Mesodermal cell (in vitro differentiated cells): ENCODE results near the gene SORBS2.

ENCODE experiments used
- H3K27ac ChIP-seq: 2 replicates; pipeline ENCODE4 v1.7.0; 2013; ENCODE audit warnings: mild to moderate bottlenecking, low read depth, low read length, moderate library complexity; ENCODE audit not compliant: severe bottlenecking
- H3K36me3 ChIP-seq: 2 replicates; pipeline ENCODE4 v1.7.1; 2013; ENCODE audit warnings: mild to moderate bottlenecking, low read length, moderate library complexity; ENCODE audit not compliant: control insufficient read depth, insufficient read depth
- H3K4me1 ChIP-seq: one replicate; pipeline ENCODE4 v1.7.1; 2013; ENCODE audit warnings: mild to moderate bottlenecking, low read length; ENCODE audit not compliant: insufficient read depth, control insufficient read depth, poor library complexity, severe bottlenecking
- H3K4me3 ChIP-seq: 2 replicates; pipeline ENCODE4 v1.7.0; 2013; ENCODE audit warnings: low read length, control low read depth, mild to moderate bottlenecking; ENCODE audit not compliant: insufficient read depth, poor library complexity, severe bottlenecking; ENCODE audit errors: extremely low read depth
- H3K9me3 ChIP-seq: 2 replicates; pipeline ENCODE4 v1.7.1; 2013; ENCODE audit warnings: mild to moderate bottlenecking, low read length, moderate library complexity; ENCODE audit not compliant: control insufficient read depth
- WGBS, 2 experiments: methylation state at CpG; one replicate each; pipeline ENCODE4 v1.1.5; 2013; ENCODE audit warnings: missing lambda C conversion rate in 2 of 2; ENCODE audit not compliant: insufficient coverage in 2 of 2; 5-methylcytosine and 5-hydroxymethylcytosine counted together

Gene SORBS2

GRCh38 chr4:185602397-185602796 is 209.6 kb downstream of the SORBS2 start:
- Histone ChIP-seq H3K27ac (no peak overlapping the region), H3K4me1 (no peaks in the 10 kb centered on the region), H3K36me3 (no peaks in the 10 kb centered on the region), H3K4me3 (no peak overlapping the region), H3K9me3 (no peaks in the 10 kb centered on the region)
- no CpG with 5 or more reads among the region's 3 CpGs for WGBS, 2 experiments

GRCh38 chr4:185600801-185601434 is 211.1 kb downstream of the SORBS2 start:
- no peaks in the 10 kb centered on the region for H3K36me3 ChIP-seq
- H3K27ac ChIP-seq = no peak overlapping the region
- H3K4me3 ChIP-seq = no peak overlapping the region
- H3K4me1 ChIP-seq = no peaks in the 10 kb centered on the region
- no peaks in the 10 kb centered on the region for H3K9me3 ChIP-seq
- WGBS, 2 experiments = 96% methylated on average over 8 of the region's 9 CpGs

- no peaks in the 10 kb centered on the region for H3K4me1 ChIP-seq
- H3K9me3 ChIP-seq = no peaks in the 10 kb centered on the region
- no peak overlapping the region for H3K4me3 ChIP-seq
- 92 to 93% methylated on average over 11 to 12 of the region's 12 CpGs for WGBS, 2 experiments
- H3K27ac ChIP-seq = no peak overlapping the region
- no peaks in the 10 kb centered on the region for H3K36me3 ChIP-seq
Measured at GRCh38 chr4:185599553-185600243, 212.3 kb downstream of the SORBS2 start.

GRCh38 chr4:185598846-185599552 is 213.0 kb downstream of the SORBS2 start:
- Histone ChIP-seq H3K4me3 (no peak overlapping the region), H3K9me3 (no peaks in the 10 kb centered on the region), H3K27ac (no peak overlapping the region), H3K4me1 (no peaks in the 10 kb centered on the region), H3K36me3 (no peaks in the 10 kb centered on the region)
- WGBS, 2 experiments = 77 to 90% methylated on average over 6 to 7 of the region's 7 CpGs

GRCh38 chr4:185597532-185598188 is 214.3 kb downstream of the SORBS2 start:
- no peak overlapping the region for H3K4me3 ChIP-seq
- 30 to 42% methylated on average over 6 to 8 of the region's 9 CpGs for WGBS, 2 experiments
- no peaks in the 10 kb centered on the region for H3K36me3 ChIP-seq
- H3K27ac ChIP-seq = no peak overlapping the region
- peaks cover 2% of the 10 kb centered on the region for H3K4me1 ChIP-seq
- H3K9me3 ChIP-seq = no peaks in the 10 kb centered on the region

GRCh38 chr4:185592845-185593488 is 219.0 kb downstream of the SORBS2 start:
- Histone ChIP-seq H3K4me3 (no peak overlapping the region), H3K36me3 (no peaks in the 10 kb centered on the region), H3K9me3 (no peaks in the 10 kb centered on the region), H3K4me1 (peaks cover 16% of the 10 kb centered on the region), H3K27ac (no peak overlapping the region)
- 85% methylated on average over 8 of the region's 9 CpGs for WGBS, 2 experiments

GRCh38 chr4:185592438-185592837 is 219.6 kb downstream of the SORBS2 start:
- Histone ChIP-seq H3K27ac (no peak overlapping the region), H3K36me3 (no peaks in the 10 kb centered on the region), H3K4me3 (no peak overlapping the region), H3K9me3 (no peaks in the 10 kb centered on the region), H3K4me1 (peaks cover 20% of the 10 kb centered on the region)
- WGBS, 2 experiments = 92 to 97% methylated on average over 3 of the region's 4 CpGs

GRCh38 chr4:185591679-185592141 is 220.3 kb downstream of the SORBS2 start:
- H3K27ac ChIP-seq = no peak overlapping the region
- peaks cover 22% of the 10 kb centered on the region for H3K4me1 ChIP-seq
- no peak overlapping the region for H3K4me3 ChIP-seq
- H3K9me3 ChIP-seq = no peaks in the 10 kb centered on the region
- H3K36me3 ChIP-seq = no peaks in the 10 kb centered on the region
- WGBS, 2 experiments = 91 to 96% methylated on average over 4 of the region's 4 CpGs

- no peak overlapping the region for H3K27ac ChIP-seq
- 100% methylated on average over 1 of the region's 3 CpGs; no CpG with 5 or more reads in 1 of the 2 experiments for WGBS, 2 experiments
- no peaks in the 10 kb centered on the region for H3K9me3 ChIP-seq
- no peak overlapping the region for H3K4me3 ChIP-seq
- H3K4me1 ChIP-seq = peaks cover 22% of the 10 kb centered on the region
- no peaks in the 10 kb centered on the region for H3K36me3 ChIP-seq
Measured at GRCh38 chr4:185590982-185591381, 221.0 kb downstream of the SORBS2 start.
